IMR-90 (cell line): ENCODE measurements around the gene CDC5L. TPM values are rescaled to one million over a fixed set of nuclear protein-coding genes. Genes with fewer than 3 reads are reported as not detected.

ENCODE experiments used
- ATAC-seq: fragments of 200-7000 bp; cut with Tn5 transposase; 2 replicates; pipeline ENCODE4 v1.9.1; 2020; ENCODE audit warnings: low read depth, mild to moderate bottlenecking, moderate library complexity
- BruUV-seq: library from RNA; stranded (reverse); fragments of 400-500 nt; replicated peaks from 2 replicates; lab custom pipeline; 2021; lab: Mats Ljungman, UMichigan
- CTCF ChIA-PET: fragments of 300-600 bp; formaldehyde crosslinking; extraction: SDS; loops from one replicate; lab custom pipeline; 2021; ENCODE audit warnings: antibody characterized with exemption; lab: Yijun Ruan, JAX
- POLR2A ChIA-PET: fragments of 300-600 bp; sonication (Branson Sonifier 250); formaldehyde crosslinking; loops from one replicate; lab custom pipeline; 2022; ENCODE audit warnings: antibody characterized with exemption; ENCODE audit not compliant: unreplicated experiment; lab: Charles Lee
- DNase-seq: peaks from one replicate; pipeline ENCODE4 v3.0.0; 2013
- H2AFZ ChIP-seq: replicated peaks from 2 replicates; pipeline ENCODE3; 2013; ENCODE audit warnings: low read length, mild to moderate bottlenecking; ENCODE audit not compliant: poor library complexity
- H2AK5ac ChIP-seq: 2 replicates; pipeline ENCODE4 v1.6.1; 2013; ENCODE audit warnings: low read depth, low read length, inconsistent platforms
- H2AK9ac ChIP-seq: replicated peaks from 2 replicates; pipeline ENCODE3; 2013; ENCODE audit warnings: mild to moderate bottlenecking, low read depth, low read length, moderate library complexity; ENCODE audit not compliant: poor library complexity
- H2BK120ac ChIP-seq: 2 replicates; pipeline ENCODE4 v1.6.1; 2013; ENCODE audit warnings: low read depth, low read length, inconsistent platforms
- H2BK15ac ChIP-seq: 3 replicates; pipeline ENCODE4 v1.6.1; 2013; ENCODE audit warnings: low read depth, low read length, inconsistent platforms
- H2BK20ac ChIP-seq: 2 replicates; pipeline ENCODE4 v1.6.1; 2013; ENCODE audit warnings: low read depth, mild to moderate bottlenecking, inconsistent platforms, low read length, moderate library complexity
- H2BK5ac ChIP-seq: 2 replicates; pipeline ENCODE4 v1.6.1; 2013; ENCODE audit warnings: mild to moderate bottlenecking, low read depth, low read length, inconsistent platforms; ENCODE audit not compliant: poor library complexity, severe bottlenecking
- H3K14ac ChIP-seq: replicated peaks from 2 replicates; pipeline ENCODE4 v1.6.1; 2013; ENCODE audit warnings: low read depth, low read length, inconsistent platforms
- H3K18ac ChIP-seq: 2 replicates; pipeline ENCODE4 v1.6.1; 2013; ENCODE audit warnings: low read depth, low read length, control low read depth
- H3K23ac ChIP-seq: 2 replicates; pipeline ENCODE4 v1.6.1; 2013; ENCODE audit warnings: low read depth, low read length, inconsistent platforms
- H3K27ac ChIP-seq: 2 replicates; pipeline ENCODE4 v1.5.1; 2013; ENCODE audit warnings: mild to moderate bottlenecking, control low read depth, low read length; ENCODE audit not compliant: insufficient read depth
- H3K27me3 ChIP-seq: 2 replicates; pipeline ENCODE4 v1.6.1; 2013; ENCODE audit warnings: low read length; ENCODE audit not compliant: control insufficient read depth, insufficient read depth
- H3K36me3 ChIP-seq: 2 replicates; pipeline ENCODE4 v1.6.1; 2013; ENCODE audit warnings: low read length, mixed read lengths; ENCODE audit not compliant: control insufficient read depth, insufficient read depth
- H3K4ac ChIP-seq: 2 replicates; pipeline ENCODE4 v1.6.1; 2013; ENCODE audit warnings: low read depth, low read length, inconsistent platforms
- H3K4me1 ChIP-seq: 2 replicates; pipeline ENCODE4 v1.6.1; 2013; ENCODE audit warnings: low read length, mixed read lengths; ENCODE audit not compliant: control insufficient read depth, insufficient read depth
- H3K4me2 ChIP-seq: 2 replicates; pipeline ENCODE4 v1.6.1; 2013; ENCODE audit warnings: low read depth, mild to moderate bottlenecking, control low read depth, low read length, moderate library complexity
- H3K4me3 ChIP-seq: 2 replicates; pipeline ENCODE4 v1.5.1; 2013; ENCODE audit warnings: low read depth, mild to moderate bottlenecking, control low read depth, low read length, moderate library complexity; ENCODE audit not compliant: insufficient read depth
- H3K56ac ChIP-seq: 2 replicates; pipeline ENCODE4 v1.6.1; 2013; ENCODE audit warnings: low read length, inconsistent platforms; ENCODE audit not compliant: insufficient read depth; ENCODE audit errors: extremely low read depth
- H3K79me1 ChIP-seq, 2 experiments: 2 replicates each; pipeline ENCODE4 v1.6.1; 2013; ENCODE audit warnings: low read length in 2 of 2, inconsistent platforms in 1 of 2, low read depth in 1 of 2
- H3K9ac ChIP-seq: 2 replicates; pipeline ENCODE4 v1.6.1; 2013; ENCODE audit warnings: low read depth, low read length, control low read depth
- H3K9me1 ChIP-seq: 2 replicates; pipeline ENCODE4 v1.6.1; 2013; ENCODE audit warnings: low read length, inconsistent platforms; ENCODE audit not compliant: insufficient read depth
- H3K9me3 ChIP-seq: 2 replicates; pipeline ENCODE4 v1.6.1; 2013; ENCODE audit warnings: low read length; ENCODE audit not compliant: control insufficient read depth, insufficient read depth
- H4K20me1 ChIP-seq: 2 replicates; pipeline ENCODE4 v1.6.1; 2013; ENCODE audit warnings: low read length, inconsistent platforms; ENCODE audit not compliant: insufficient read depth
- H4K5ac ChIP-seq: 2 replicates; pipeline ENCODE4 v1.6.1; 2013; ENCODE audit warnings: mild to moderate bottlenecking, low read depth, low read length, control low read depth
- H4K8ac ChIP-seq, 2 experiments: 2 replicates each; pipeline ENCODE4 v1.6.1; 2013; ENCODE audit warnings: low read depth in 2 of 2, low read length in 2 of 2, control low read depth in 1 of 2, inconsistent platforms in 1 of 2
- H4K91ac ChIP-seq: 2 replicates; pipeline ENCODE4 v1.6.1; 2013; ENCODE audit warnings: low read depth, low read length, inconsistent platforms; ENCODE audit not compliant: insufficient read depth
- BHLHE40 ChIP-seq: fragments of 150-350 bp; IDR thresholded peaks from 2 replicates; pipeline ENCODE4 v1.6.1; 2016; ENCODE audit warnings: mild to moderate bottlenecking, low read depth, low read length
- CEBPB ChIP-seq: IDR thresholded peaks from 2 replicates; pipeline ENCODE4 v1.6.1; 2012; ENCODE audit warnings: low read depth, low read length, improper control_type of control experiment
- CHD1 ChIP-seq: IDR thresholded peaks from 2 replicates; pipeline ENCODE4 v1.6.1; 2012; ENCODE audit warnings: low read depth, low read length, improper control_type of control experiment
- FOS ChIP-seq: fragments of 150-350 bp; IDR thresholded peaks from 2 replicates; pipeline ENCODE4 v1.6.1; 2016; ENCODE audit warnings: low read depth, low read length
- MXI1 ChIP-seq: IDR thresholded peaks from 2 replicates; pipeline ENCODE4 v1.6.1; 2012; ENCODE audit warnings: low read depth, mild to moderate bottlenecking, low read length, moderate library complexity, borderline replicate concordance
- RAD21 ChIP-seq: IDR thresholded peaks from 2 replicates; pipeline ENCODE4 v1.6.1; 2012; ENCODE audit warnings: low read length, improper control_type of control experiment
- RCOR1 ChIP-seq: IDR thresholded peaks from 2 replicates; pipeline ENCODE4 v1.6.1; 2012; ENCODE audit warnings: mild to moderate bottlenecking, low read length, improper control_type of control experiment; ENCODE audit not compliant: insufficient replicate concordance
- RFX5 ChIP-seq: IDR thresholded peaks from 2 replicates; pipeline ENCODE4 v1.8.0; 2012; ENCODE audit warnings: low read depth, mild to moderate bottlenecking, low read length, moderate library complexity
- WGBS, 2 experiments: methylation state at CpG; one replicate each; pipeline versions ENCODE4 v1.1.5 to v1.1.7; 2013; ENCODE audit warnings: missing lambda C conversion rate in 2 of 2; ENCODE audit not compliant: insufficient read length in 1 of 2; ENCODE audit errors: extremely low coverage in 2 of 2; 5-methylcytosine and 5-hydroxymethylcytosine counted together
- dilution Hi-C: fragments of 300-500 bp; cut with HindIII; formaldehyde crosslinking; loops from one replicate; pipeline ENCODE4 v1.14.3; 2018; ENCODE audit warnings: low sequenced_read_pairs; ENCODE audit not compliant: unreplicated experiment
- in situ Hi-C: fragments of 300-500 bp; cut with MboI; formaldehyde crosslinking; loops from 3 replicates; pipeline ENCODE4 v1.14.3; 2019; ENCODE audit warnings: low sequenced_read_pairs, inconsistent platforms, mixed read lengths
- intact Hi-C: fragments of 100-400 bp; cut with micrococcal nuclease; formaldehyde crosslinking; loops from 2 replicates; pipeline ENCODE4 v1.10.0; 2022
- polyA plus RNA-seq, 3 experiments: library from polyadenylated mRNA; depleted of rRNA; stranded (reverse); fragments of >200 nt; gene quantifications; 2 replicates each; pipeline ENCODE4 v1.2.3, GENCODE V29; 2012; ENCODE audit warnings: low replicate concordance in 1 of 3
- total RNA-seq: library from RNA; depleted of rRNA; stranded (reverse); fragments of >200 nt; gene quantifications from 2 replicates; pipeline ENCODE4 v1.2.3, GENCODE V29; 2012

CDC5L gene
- total and polyA plus RNA-seq, 2 of the 4 experiments (the other 2 are of a cell fraction), result 9.9 to 17.7 TPM

DNA sequence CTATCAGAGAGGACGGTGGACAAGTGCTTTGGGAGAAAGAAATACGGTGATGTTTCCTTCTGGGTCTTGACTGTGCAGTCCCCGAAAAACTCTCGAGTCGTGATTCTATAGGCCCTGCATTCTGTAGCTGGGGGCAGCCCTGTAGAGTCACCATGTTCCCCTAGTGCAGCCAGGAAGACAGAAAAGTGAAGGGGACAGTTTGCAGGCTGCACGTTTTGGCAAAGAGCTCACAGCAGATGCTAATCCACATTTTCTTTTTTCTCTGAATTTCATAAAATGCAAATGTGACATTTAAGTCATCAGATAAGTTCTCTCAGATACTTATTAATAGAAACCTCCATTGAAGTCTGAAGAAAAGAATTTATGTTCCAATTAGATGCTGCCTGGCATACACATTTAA lies 25.6 kb upstream of the CDC5L start:
- Histone ChIP-seq H3K9me3 (no peaks in the 10 kb centered on the region), H4K91ac (no peak overlapping the region), H3K9ac (no peak overlapping the region), H3K14ac (no peak overlapping the region), H3K9me1 (no peaks in the 10 kb centered on the region), H3K36me3 (no peaks in the 10 kb centered on the region), H2AK5ac (no peak overlapping the region), H3K56ac (no peak overlapping the region), H2BK15ac (no peak overlapping the region), H2BK5ac (no peak overlapping the region), H3K23ac (no peak overlapping the region), H2AFZ (no peak overlapping the region), H3K27ac (no peak overlapping the region), H3K4me2 (no peak overlapping the region), H3K27me3 (peaks cover 27% of the 10 kb centered on the region), H3K18ac (no peak overlapping the region), H4K5ac (no peak overlapping the region), H2BK20ac (no peak overlapping the region), H3K4me3 (no peak overlapping the region), H3K79me1 (no peaks in the 10 kb centered on the region), H3K4ac (no peak overlapping the region), H4K20me1 (no peaks in the 10 kb centered on the region), H2BK120ac (no peak overlapping the region), H3K4me1 (no peaks in the 10 kb centered on the region), H4K8ac (no peak overlapping the region), H2AK9ac (no peak overlapping the region)
- intact Hi-C loops, result no loop called here
- CTCF ChIA-PET, result no interaction called here
- ATAC-seq (no peak), DNase-seq (no peak)
- dilution Hi-C loops, result no loop called here
- BruUV-seq, result no TSS peak
- 74% methylated on average over 3 of the region's 6 CpGs; no CpG with 5 or more reads in 1 of the 2 experiments for WGBS, 2 experiments
- in situ Hi-C loops, result no loop called here
- no peak for TF ChIP-seq RAD21
- no peak for TF ChIP-seq RCOR1
- no peak for TF ChIP-seq FOS
- no peak for TF ChIP-seq CHD1
- no peak for TF ChIP-seq CEBPB
- TF ChIP-seq MXI1, result no peak
- no peak for TF ChIP-seq RFX5
- no peak for TF ChIP-seq BHLHE40
- POLR2A ChIA-PET, result no interaction called here
